B cell (primary cell): Measurements from ENCODE around the gene ADAMTS2. TPM values are rescaled to one million over a fixed set of nuclear protein-coding genes. Genes with fewer than 3 reads are reported as not detected.

Experiments
- ATAC-seq: fragments of 200-7000 bp; cut with Tn5 transposase; one replicate; pipeline ENCODE4 v1.10.0; 2021; ENCODE audit warnings: low read depth, mild to moderate bottlenecking, moderate number of reproducible peaks, moderate library complexity
- CTCF ChIA-PET: fragments of 350-600 bp; sonication (Branson Sonifier 250); formaldehyde crosslinking; loops from one replicate; lab custom pipeline; 2021; ENCODE audit warnings: antibody characterized with exemption, inconsistent platforms; lab: Charles Lee
- POLR2A ChIA-PET: fragments of 350-600 bp; sonication (Branson Sonifier 250); formaldehyde crosslinking; loops from one replicate; lab custom pipeline; 2021; ENCODE audit warnings: antibody characterized with exemption; lab: Charles Lee
- DNase-seq: peaks from one replicate; pipeline ENCODE4 v3.0.0; 2013
- H2AFZ ChIP-seq: 2 replicates; pipeline ENCODE4 v1.6.1; 2012; ENCODE audit warnings: mild to moderate bottlenecking, low read depth, low read length; ENCODE audit not compliant: insufficient read depth, poor library complexity, severe bottlenecking
- H3K27ac ChIP-seq, 2 donors: 1 replicate in 1 of 2; 2 replicates in 1 of 2; pipeline ENCODE4 v1.5.1; 2012 to 2013; ENCODE audit warnings: low read length in 2 of 2, mild to moderate bottlenecking in 2 of 2, moderate library complexity in 1 of 2
- H3K27me3 ChIP-seq, 4 experiments: fragments of 200-600 bp in 1 of 4; sonication (generic) in 1 of 4; replicated peaks in 1 of 4; 1 replicate in 2 of 4; 2 replicates in 2 of 4; pipeline versions ENCODE4 v1.6.1 to v1.7.0; 2013 to 2016; ENCODE audit warnings: low read length in 3 of 4, mild to moderate bottlenecking in 2 of 4, mixed read lengths in 1 of 4, moderate library complexity in 1 of 4; ENCODE audit not compliant: insufficient read depth in 4 of 4, control insufficient read depth in 3 of 4; ENCODE audit errors: control extremely low read depth in 1 of 4
- H3K36me3 ChIP-seq, 2 experiments: replicated peaks in 1 of 2; 1 replicate in 1 of 2; 2 replicates in 1 of 2; pipeline versions ENCODE4 v1.6.1 to v1.7.1; 2013; ENCODE audit warnings: low read length in 1 of 2; ENCODE audit not compliant: insufficient read depth in 2 of 2, control insufficient read depth in 1 of 2; ENCODE audit errors: control extremely low read depth in 1 of 2, extremely low read depth in 1 of 2
- H3K4me1 ChIP-seq, 2 donors: fragments of 200-600 bp in 1 of 2; sonication (generic) in 1 of 2; 1 replicate in 1 of 2; 2 replicates in 1 of 2; pipeline versions ENCODE4 v1.5.1 to v1.6.1; 2013 to 2017; ENCODE audit warnings: low read length in 2 of 2; ENCODE audit not compliant: control insufficient read depth in 2 of 2, insufficient read depth in 2 of 2
- H3K4me2 ChIP-seq: replicated peaks from 2 replicates; pipeline ENCODE3; 2012; ENCODE audit warnings: mild to moderate bottlenecking, low read depth, low read length; ENCODE audit not compliant: poor library complexity, severe bottlenecking
- H3K4me3 ChIP-seq, 5 experiments: fragments of 200-600 bp in 1 of 5; sonication (generic) in 1 of 5; 1 replicate in 3 of 5; 2 replicates in 2 of 5; pipeline versions ENCODE4 v1.5.1 to v1.7.0; 2011 to 2016; ENCODE audit warnings: low read length in 4 of 5, mild to moderate bottlenecking in 4 of 5, low read depth in 2 of 5, control low read depth in 1 of 5, moderate library complexity in 1 of 5; ENCODE audit not compliant: insufficient read depth in 1 of 5; ENCODE audit errors: control extremely low read depth in 1 of 5, extremely low read depth in 1 of 5
- H3K79me2 ChIP-seq: fragments of 200-600 bp; sonication (generic); one replicate; pipeline ENCODE4 v1.6.0; 2016; ENCODE audit warnings: low read length; ENCODE audit not compliant: control insufficient read depth, insufficient read depth
- H3K9ac ChIP-seq: fragments of 200-600 bp; sonication (generic); 2 replicates; pipeline ENCODE4 v1.6.1; 2017; ENCODE audit warnings: mild to moderate bottlenecking, low read length, moderate library complexity
- H3K9me3 ChIP-seq, 3 donors: one replicate each; pipeline versions ENCODE4 v1.6.1 to v1.7.1; 2013; ENCODE audit warnings: low read length in 2 of 3; ENCODE audit not compliant: control insufficient read depth in 2 of 3, insufficient read depth in 1 of 3; ENCODE audit errors: control extremely low read depth in 1 of 3
- H4K20me1 ChIP-seq: 2 replicates; pipeline ENCODE4 v1.6.0; 2012; ENCODE audit warnings: mild to moderate bottlenecking, low read length; ENCODE audit not compliant: insufficient read depth, control insufficient read depth, poor library complexity, severe bottlenecking
- H3K27ac Mint-ChIP-seq: one replicate; pipeline ENCODE4 v1.8.0; 2021; ENCODE audit warnings: mixed read lengths
- H3K27me3 Mint-ChIP-seq: one replicate; pipeline ENCODE4 v1.8.0; 2021; ENCODE audit warnings: mixed read lengths
- H3K4me1 Mint-ChIP-seq: one replicate; pipeline ENCODE4 v1.8.0; 2021; ENCODE audit warnings: mixed read lengths
- H3K4me3 Mint-ChIP-seq: one replicate; pipeline ENCODE4 v1.8.0; 2021; ENCODE audit warnings: mixed read lengths
- H3K9me3 Mint-ChIP-seq: one replicate; pipeline ENCODE4 v1.8.0; 2022; ENCODE audit warnings: mixed read lengths; ENCODE audit not compliant: insufficient read depth
- CTCF ChIP-seq: fragments of 200-600 bp; IDR thresholded peaks from one replicate; pipeline ENCODE4 v1.8.0; 2022; ENCODE audit warnings: antibody characterized with exemption, mild to moderate bottlenecking
- EZH2 ChIP-seq: IDR thresholded peaks from 2 replicates; pipeline ENCODE4 v1.6.1; 2012; ENCODE audit warnings: borderline replicate concordance, low read depth, mild to moderate bottlenecking, moderate library complexity, low read length; ENCODE audit not compliant: insufficient read depth, poor library complexity, severe bottlenecking
- WGBS: methylation state at CpG from one replicate; pipeline ENCODE4 v1.1.5; 2013; ENCODE audit warnings: missing lambda C conversion rate; ENCODE audit not compliant: insufficient coverage; 5-methylcytosine and 5-hydroxymethylcytosine counted together
- intact Hi-C: fragments of 100-400 bp; cut with micrococcal nuclease; formaldehyde crosslinking; loops from one replicate; pipeline ENCODE4 v1.10.0; 2022
- polyA plus RNA-seq: library from polyadenylated mRNA; depleted of rRNA; stranded (reverse); fragments of >200 nt; gene quantifications from 2 replicates; pipeline ENCODE4 v1.2.3, GENCODE V29; 2012
- total RNA-seq, 2 donors: library from RNA; stranded (reverse); fragments of 120-200 nt in 1 of 2; gene quantifications; 1 replicate in 1 of 2; 2 replicates in 1 of 2; pipeline versions ENCODE4 v1.2.3 to v1.2.4, GENCODE V29; 2013 to 2022

ADAMTS2 gene
- total and polyA plus RNA-seq, 2 donors (not counting 1 experiment from before 2014, with no cell fraction given): not detected

GRCh38 chr5:179322071-179323025 lies 22.9 kb downstream of the ADAMTS2 start:
- Histone ChIP-seq H3K4me2 (no peak overlapping the region), H2AFZ (no peak overlapping the region), H3K27ac (no peak overlapping the region), H3K9me3 (no peaks in the 10 kb centered on the region), H3K27me3 (no peaks in the 10 kb centered on the region), H3K9ac (no peak overlapping the region), H3K4me3 (no peak overlapping the region), H4K20me1 (no peaks in the 10 kb centered on the region), H3K4me1 (no peaks in the 10 kb centered on the region), H3K36me3 (no peaks in the 10 kb centered on the region), H3K79me2 (no peaks in the 10 kb centered on the region)
- 89% methylated on average over 31 of the region's 32 CpGs for WGBS
- POLR2A ChIA-PET: no interaction called here
- intact Hi-C loops: no loop called here
- Mint-ChIP-seq H3K4me1 (no peaks in the 10 kb centered on the region), H3K4me3 (no peak overlapping the region), H3K27ac (no peak overlapping the region), H3K9me3 (no peaks in the 10 kb centered on the region), H3K27me3 (peaks cover 3% of the 10 kb centered on the region)
- ATAC-seq: no peak
- TF ChIP-seq EZH2 (no peak), CTCF (no peak)
- no peak for DNase-seq
- CTCF ChIA-PET: no interaction called here
